ENCODE results near the gene LIPN. TPM values are rescaled to one million over a fixed set of nuclear protein-coding genes. Genes with fewer than 3 reads are reported as not detected.
A peak's percentile ranks its signal among the peaks of the same experiment; 100 is the strongest.

Gene LIPN
- total and polyA plus RNA-seq, 7 experiments from 2014 or later = 0.34 to 5.1 TPM; not detected in 5

DNA sequence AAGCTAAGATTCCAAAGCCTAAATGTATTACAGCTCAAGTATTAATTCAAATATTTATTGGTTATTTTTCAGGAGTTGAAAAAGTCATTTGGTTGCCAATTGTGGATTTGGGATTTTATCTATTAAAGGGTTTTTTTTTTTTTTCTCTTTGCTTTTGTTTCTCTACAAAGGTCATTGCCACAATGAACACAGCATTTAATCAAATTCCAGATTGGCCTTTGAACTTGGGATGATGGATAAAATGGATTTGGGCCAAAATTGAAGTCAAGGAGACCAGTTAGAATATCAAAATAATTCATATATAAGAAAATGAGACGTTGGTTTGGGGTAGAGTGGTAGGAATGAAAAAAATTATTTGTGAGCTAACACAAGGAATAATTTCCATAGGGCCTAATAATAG, 9.6 kb downstream of the LIPN start:
- H3K4me3 Mint-ChIP-seq = no peak overlapping the region
- peaks cover 0 to 50% (median 0%) of the 10 kb centered on the region in 5 donors for H3K27me3 Mint-ChIP-seq

DNA sequence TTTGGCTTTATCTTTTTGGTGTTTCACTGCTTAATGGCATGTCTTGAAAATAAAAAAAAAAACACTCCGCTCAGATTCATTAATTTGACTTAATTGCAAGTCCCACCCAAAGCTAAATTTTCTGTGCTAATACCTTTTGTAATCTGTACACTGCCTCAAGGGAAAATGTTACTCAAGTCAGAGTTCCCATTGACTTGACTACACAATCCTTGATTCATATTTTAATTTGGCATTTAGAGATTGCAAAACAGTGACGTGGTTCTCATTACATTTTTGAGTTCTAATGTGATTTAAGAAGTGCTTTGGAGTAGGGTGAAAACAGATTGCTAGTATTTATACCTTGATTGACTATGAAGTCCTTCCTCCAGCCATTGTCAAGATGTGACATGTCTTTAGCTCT, 21.4 kb downstream of the LIPN start:
- H3K9me3 Mint-ChIP-seq = peaks cover 0 to 4% (median 0%) of the 10 kb centered on the region in 11 donors
- peaks cover 0 to 50% (median 1%) of the 10 kb centered on the region in 5 donors for H3K27me3 Mint-ChIP-seq
- peaks cover 0 to 2% (median 0%) of the 10 kb centered on the region in 7 donors for H3K4me1 Mint-ChIP-seq
- Histone ChIP-seq H3K36me3 (ENCODE audit: control insufficient read depth in 2 of 3, insufficient read depth in 3 of 3, low read length in 3 of 3) (no peaks in the 10 kb centered on the region), H3K27ac (ENCODE audit: low read depth, low read length) (no peak overlapping the region), H3K9me3 (ENCODE audit: control insufficient read depth in 2 of 3, low read length in 3 of 3) (no peaks in the 10 kb centered on the region), H3K4me1 (ENCODE audit: control insufficient read depth in 2 of 2, insufficient read depth in 2 of 2, low read length in 2 of 2) (no peaks in the 10 kb centered on the region), H3K4me3 (ENCODE audit: low read length) (no peak overlapping the region), H3K27me3 (ENCODE audit: control insufficient read depth in 2 of 2, insufficient read depth in 2 of 2, low read length in 2 of 2) (no peaks in the 10 kb centered on the region)
- no peak for ATAC-seq
- ChIA-PET POLR2A (no interaction called here), CTCF (interaction anchor here (0.7 kb wide), 1 partner anchor 393 kb away, joined by 3 read pairs; no protein-coding TSS in a partner anchor)
- intact Hi-C loops (cut with micrococcal nuclease) = no loop called here
- no peak for DNase-seq
- no peaks in the 10 kb centered on the region for H3K36me3 Mint-ChIP-seq
- H3K27ac Mint-ChIP-seq = no peak overlapping the region
- no peak overlapping the region for H3K4me3 Mint-ChIP-seq

More for the DNA sequence above, 9.6 kb downstream of the LIPN start:
- H3K9me3 Mint-ChIP-seq = peaks cover 0 to 10% (median 3%) of the 10 kb centered on the region in 11 donors
- H3K9me3 ChIP-seq (ENCODE audit: control insufficient read depth in 2 of 3, low read length in 3 of 3) = no peaks in the 10 kb centered on the region
- DNase-seq = no peak
- no peak overlapping the region for H3K27ac ChIP-seq (ENCODE audit: low read depth, low read length)
- no peaks in the 10 kb centered on the region for H3K27me3 ChIP-seq (ENCODE audit: control insufficient read depth in 2 of 2, insufficient read depth in 2 of 2, low read length in 2 of 2)
- no peaks in the 10 kb centered on the region for H3K36me3 ChIP-seq (ENCODE audit: control insufficient read depth in 2 of 3, insufficient read depth in 3 of 3, low read length in 3 of 3)
- CTCF ChIA-PET = no interaction called here
- H3K4me3 ChIP-seq (ENCODE audit: low read length) = no peak overlapping the region
- H3K27ac Mint-ChIP-seq = no peak overlapping the region
- H3K36me3 Mint-ChIP-seq = no peaks in the 10 kb centered on the region
- H3K4me1 ChIP-seq (ENCODE audit: control insufficient read depth in 2 of 2, insufficient read depth in 2 of 2, low read length in 2 of 2) = no peaks in the 10 kb centered on the region
- ATAC-seq = no peak
- no peaks in the 10 kb centered on the region for H3K4me1 Mint-ChIP-seq
- intact Hi-C loops (cut with micrococcal nuclease) = no loop called here
- POLR2A ChIA-PET = interaction anchor here (0.7 kb wide), 1 partner anchor 29 kb away, joined by 3 read pairs; no protein-coding TSS in a partner anchor

DNA sequence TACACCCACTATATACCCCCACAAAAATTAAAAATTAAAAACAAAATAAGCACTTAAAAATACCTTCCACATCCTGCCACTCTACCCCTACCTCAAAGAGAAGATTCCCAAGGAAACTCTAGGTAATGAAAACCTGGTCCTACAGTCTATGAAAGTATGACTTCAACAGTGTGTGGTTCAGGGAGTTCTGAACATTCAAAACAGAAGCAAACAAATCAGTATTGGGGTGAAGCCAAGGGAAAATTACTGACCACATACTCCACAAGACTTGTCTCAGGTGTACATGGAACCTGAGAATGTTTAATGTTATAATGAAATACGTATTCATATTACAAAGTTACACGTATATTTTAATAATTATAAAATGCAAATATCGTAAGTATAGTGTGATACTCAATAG, 22.4 kb downstream of the LIPN start:
- ATAC-seq = no peak
- intact Hi-C loops (cut with micrococcal nuclease) = no loop called here
- POLR2A ChIA-PET = no interaction called here
- Histone ChIP-seq H3K9me3 (ENCODE audit: control insufficient read depth in 2 of 3, low read length in 3 of 3) (no peaks in the 10 kb centered on the region), H3K27me3 (ENCODE audit: control insufficient read depth in 2 of 2, insufficient read depth in 2 of 2, low read length in 2 of 2) (no peaks in the 10 kb centered on the region), H3K4me3 (ENCODE audit: low read length) (no peak overlapping the region), H3K36me3 (ENCODE audit: control insufficient read depth in 2 of 3, insufficient read depth in 3 of 3, low read length in 3 of 3) (no peaks in the 10 kb centered on the region), H3K4me1 (ENCODE audit: control insufficient read depth in 2 of 2, insufficient read depth in 2 of 2, low read length in 2 of 2) (no peaks in the 10 kb centered on the region), H3K27ac (ENCODE audit: low read depth, low read length) (no peak overlapping the region)
- Mint-ChIP-seq H3K4me3 (no peak overlapping the region), H3K27ac (no peak overlapping the region), H3K36me3 (no peaks in the 10 kb centered on the region), H3K27me3 (peaks cover 0 to 49% (median 4%) of the 10 kb centered on the region in 5 donors), H3K4me1 (peaks cover 0 to 2% (median 0%) of the 10 kb centered on the region in 7 donors), H3K9me3 (no peaks in the 10 kb centered on the region)
- no peak for DNase-seq
- CTCF ChIA-PET = no interaction called here

DNA sequence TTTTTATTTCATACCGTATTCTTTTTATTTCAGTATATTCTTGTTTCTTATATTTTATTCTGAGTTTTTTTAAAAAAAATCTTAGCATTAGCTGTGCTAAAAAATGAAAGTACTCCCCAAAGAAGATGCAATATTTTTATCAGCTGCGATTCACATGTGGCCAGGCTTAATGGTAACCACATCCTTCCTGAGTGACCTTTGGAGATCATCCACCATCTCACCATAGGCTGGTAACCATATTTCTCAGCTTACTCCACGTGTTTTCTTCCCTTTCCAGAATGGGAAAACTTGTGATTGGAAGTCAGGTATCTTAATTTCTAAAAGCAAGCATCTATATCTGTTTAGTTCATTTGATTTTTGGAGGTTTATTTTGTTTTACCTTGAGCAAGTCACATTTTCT, 23.9 kb downstream of the LIPN start:
- Mint-ChIP-seq H3K4me3 (no peak overlapping the region), H3K36me3 (no peaks in the 10 kb centered on the region), H3K27ac (no peak overlapping the region), H3K27me3 (peaks cover 0 to 50% (median 4%) of the 10 kb centered on the region in 5 donors), H3K9me3 (no peaks in the 10 kb centered on the region), H3K4me1 (peaks cover 0 to 2% (median 0%) of the 10 kb centered on the region in 7 donors)
- ChIA-PET POLR2A (no interaction called here), CTCF (interaction anchor here (0.7 kb wide), 1 partner anchor 133 kb away, joined by 3 read pairs; no protein-coding TSS in a partner anchor)
- Histone ChIP-seq H3K27me3 (ENCODE audit: control insufficient read depth in 2 of 2, insufficient read depth in 2 of 2, low read length in 2 of 2) (no peaks in the 10 kb centered on the region), H3K4me1 (ENCODE audit: control insufficient read depth in 2 of 2, insufficient read depth in 2 of 2, low read length in 2 of 2) (no peaks in the 10 kb centered on the region), H3K9me3 (ENCODE audit: control insufficient read depth in 2 of 3, low read length in 3 of 3) (no peaks in the 10 kb centered on the region), H3K27ac (ENCODE audit: low read depth, low read length) (no peak overlapping the region), H3K4me3 (ENCODE audit: low read length) (no peak overlapping the region), H3K36me3 (ENCODE audit: control insufficient read depth in 2 of 3, insufficient read depth in 3 of 3, low read length in 3 of 3) (no peaks in the 10 kb centered on the region)
- ATAC-seq (no peak), DNase-seq (no peak)
- intact Hi-C loops (cut with micrococcal nuclease) = no loop called here

DNA sequence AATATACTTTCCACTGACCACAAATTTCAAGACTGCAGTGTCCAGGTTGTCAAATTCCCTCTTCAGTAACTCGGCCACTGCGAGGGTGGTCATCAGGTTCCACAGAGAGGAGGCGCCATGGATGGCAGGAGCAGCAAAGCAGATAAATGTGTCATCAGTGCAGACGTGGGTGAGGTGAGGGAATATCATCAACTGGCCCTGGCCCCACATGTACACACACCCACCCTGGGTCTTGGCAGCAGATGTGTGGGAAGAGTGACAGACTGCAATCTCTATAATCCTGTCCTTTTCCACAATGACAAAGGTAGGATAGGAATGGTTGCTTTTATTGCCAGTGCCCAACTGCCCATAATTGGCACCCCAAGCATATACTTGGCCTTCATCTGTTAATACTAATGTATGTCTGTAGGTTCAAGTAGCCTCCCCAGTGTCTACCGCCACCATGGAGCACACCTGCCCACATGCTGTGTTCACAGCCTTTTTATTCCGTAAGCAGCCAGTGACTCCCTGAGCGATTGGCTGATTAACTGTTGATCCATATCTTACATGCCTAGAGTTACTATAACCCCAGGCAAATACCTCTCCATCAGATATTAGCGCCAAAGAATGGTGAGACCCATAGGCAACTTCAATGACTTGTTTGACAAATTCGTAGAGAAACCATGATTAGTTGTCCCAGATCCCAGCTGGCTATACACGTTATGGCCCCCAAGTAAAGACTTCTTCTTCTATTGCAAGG, 26.4 kb downstream of the LIPN start:
- Mint-ChIP-seq H3K4me1 (peaks cover 0 to 2% (median 0%) of the 10 kb centered on the region in 7 donors), H3K4me3 (no peak overlapping the region), H3K27me3 (peaks cover 0 to 40% (median 4%) of the 10 kb centered on the region in 5 donors), H3K27ac (peak overlapping the region in 1 of 9 donors; percentile 21), H3K36me3 (no peaks in the 10 kb centered on the region), H3K9me3 (no peaks in the 10 kb centered on the region)
- DNase-seq (no peak), ATAC-seq (no peak)
- H3K9me3 ChIP-seq (ENCODE audit: control insufficient read depth in 2 of 3, low read length in 3 of 3) = no peaks in the 10 kb centered on the region
- intact Hi-C loops (cut with micrococcal nuclease) = no loop called here
- H3K4me3 ChIP-seq (ENCODE audit: low read length) = no peak overlapping the region
- POLR2A ChIA-PET = no interaction called here
- CTCF ChIA-PET = no interaction called here
- H3K27ac ChIP-seq (ENCODE audit: low read depth, low read length) = no peak overlapping the region
- no peaks in the 10 kb centered on the region for H3K27me3 ChIP-seq (ENCODE audit: control insufficient read depth in 2 of 2, insufficient read depth in 2 of 2, low read length in 2 of 2)
- no peaks in the 10 kb centered on the region for H3K4me1 ChIP-seq (ENCODE audit: control insufficient read depth in 2 of 2, insufficient read depth in 2 of 2, low read length in 2 of 2)
- H3K36me3 ChIP-seq (ENCODE audit: control insufficient read depth in 2 of 3, insufficient read depth in 3 of 3, low read length in 3 of 3) = no peaks in the 10 kb centered on the region

DNA sequence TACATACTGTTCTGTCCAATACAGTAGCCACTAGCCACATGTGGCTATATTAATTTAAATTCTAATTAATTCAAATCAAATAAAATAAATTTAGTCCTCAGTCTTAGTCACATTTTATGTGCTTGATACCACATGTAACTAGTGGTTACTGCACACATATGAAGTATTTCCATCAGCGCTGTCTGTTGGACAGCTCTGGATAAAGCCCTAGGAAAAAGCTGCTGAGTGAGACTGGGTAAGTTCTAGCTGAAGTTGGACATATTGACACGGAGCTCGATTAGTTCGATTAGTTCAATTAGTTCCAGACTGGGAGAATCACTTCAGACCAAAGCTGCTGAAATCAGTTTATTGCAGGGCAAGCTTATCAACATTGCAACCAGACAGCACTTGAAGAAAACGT, 27.6 kb downstream of the LIPN start:
- Mint-ChIP-seq H3K4me1 (peaks cover 0 to 7% (median 0%) of the 10 kb centered on the region in 7 donors), H3K27me3 (peaks cover 0 to 36% (median 4%) of the 10 kb centered on the region in 5 donors), H3K9me3 (no peaks in the 10 kb centered on the region), H3K36me3 (no peaks in the 10 kb centered on the region), H3K4me3 (no peak overlapping the region), H3K27ac (no peak overlapping the region)
- no peaks in the 10 kb centered on the region for H3K27me3 ChIP-seq (ENCODE audit: control insufficient read depth in 2 of 2, insufficient read depth in 2 of 2, low read length in 2 of 2)
- H3K4me3 ChIP-seq (ENCODE audit: low read length) = no peak overlapping the region
- no peaks in the 10 kb centered on the region for H3K4me1 ChIP-seq (ENCODE audit: control insufficient read depth in 2 of 2, insufficient read depth in 2 of 2, low read length in 2 of 2)
- H3K36me3 ChIP-seq (ENCODE audit: control insufficient read depth in 2 of 3, insufficient read depth in 3 of 3, low read length in 3 of 3) = no peaks in the 10 kb centered on the region
- intact Hi-C loops (cut with micrococcal nuclease) = no loop called here
- H3K27ac ChIP-seq (ENCODE audit: low read depth, low read length) = no peak overlapping the region
- ATAC-seq = no peak
- DNase-seq = no peak
- ChIA-PET POLR2A (no interaction called here), CTCF (no interaction called here)
- no peaks in the 10 kb centered on the region for H3K9me3 ChIP-seq (ENCODE audit: control insufficient read depth in 2 of 3, low read length in 3 of 3)

DNA sequence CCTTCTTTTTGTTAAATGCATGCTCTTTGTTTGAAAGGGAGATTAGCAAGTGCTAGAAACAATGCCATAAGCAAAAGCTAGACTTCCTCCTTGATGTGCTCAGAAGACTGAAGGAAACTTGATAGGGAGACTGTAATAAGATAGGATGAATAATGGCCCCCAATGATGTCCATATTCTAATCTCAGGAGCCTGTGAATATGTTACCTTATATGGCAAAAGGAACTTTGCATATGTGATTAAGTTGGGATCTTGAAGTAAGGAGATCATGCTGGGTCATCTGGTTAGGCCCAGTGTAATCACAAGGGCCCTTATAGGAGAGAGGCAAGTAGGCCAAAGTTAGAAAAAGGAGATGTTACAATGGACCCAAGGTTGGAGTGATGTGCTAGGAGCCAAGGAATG, 29.1 kb downstream of the LIPN start:
- H3K27ac ChIP-seq (ENCODE audit: low read depth, low read length) = no peak overlapping the region
- no peaks in the 10 kb centered on the region for H3K36me3 Mint-ChIP-seq
- no peak overlapping the region for H3K4me3 Mint-ChIP-seq
- intact Hi-C loops (cut with micrococcal nuclease) = no loop called here
- H3K9me3 Mint-ChIP-seq = no peaks in the 10 kb centered on the region
- peaks cover 0 to 4% of the 10 kb centered on the region in 2 donors for H3K4me1 ChIP-seq (ENCODE audit: control insufficient read depth in 2 of 2, insufficient read depth in 2 of 2, low read length in 2 of 2)
- no peaks in the 10 kb centered on the region for H3K9me3 ChIP-seq (ENCODE audit: control insufficient read depth in 2 of 3, low read length in 3 of 3)
- POLR2A ChIA-PET = interaction anchor here (1.2 kb wide), 1 partner anchor 26 kb away, joined by 3 read pairs; no protein-coding TSS in a partner anchor
- no peaks in the 10 kb centered on the region for H3K27me3 ChIP-seq (ENCODE audit: control insufficient read depth in 2 of 2, insufficient read depth in 2 of 2, low read length in 2 of 2)
- H3K4me1 Mint-ChIP-seq = peaks cover 3 to 17% (median 5%) of the 10 kb centered on the region in 7 donors
- CTCF ChIA-PET = no interaction called here
- H3K27ac Mint-ChIP-seq = no peak overlapping the region
- no peaks in the 10 kb centered on the region for H3K36me3 ChIP-seq (ENCODE audit: control insufficient read depth in 2 of 3, insufficient read depth in 3 of 3, low read length in 3 of 3)
- no peak for DNase-seq
- no peak overlapping the region for H3K4me3 ChIP-seq (ENCODE audit: low read length)
- ATAC-seq = no peak
- H3K27me3 Mint-ChIP-seq = peaks cover 0 to 36% (median 4%) of the 10 kb centered on the region in 5 donors
